Upper lobe of left lung (tissue), 6 donors: ENCODE measurements around the gene IFNL2. TPM values are rescaled to one million over a fixed set of nuclear protein-coding genes. Genes with fewer than 3 reads are reported as not detected.
A peak's percentile ranks its signal among the peaks of the same experiment; 100 is the strongest.

ENCODE experiments used
- ATAC-seq, 2 donors: fragments of 200-7000 bp; cut with Tn5 transposase; one replicate each; pipeline ENCODE4 v1.9.1; 2022; ENCODE audit warnings: mild to moderate bottlenecking in 2 of 2, moderate library complexity in 2 of 2; ENCODE audit not compliant: low FRiP score in 2 of 2
- DNase-seq, 2 donors: peaks; one replicate each; pipeline ENCODE4 v3.0.0-alpha.2; 2019 to 2020
- H3K27ac ChIP-seq, 4 donors: fragments of 200-600 bp; sonication (generic); one replicate each; pipeline ENCODE4 v1.5.1; 2016 to 2019
- H3K27me3 ChIP-seq, 4 donors: fragments of 200-600 bp; sonication (generic); one replicate each; pipeline ENCODE4 v1.5.1; 2017 to 2019
- H3K36me3 ChIP-seq, 4 donors: fragments of 200-600 bp; sonication (generic); one replicate each; pipeline ENCODE4 v1.5.1; 2016 to 2019
- H3K4me1 ChIP-seq, 4 donors: fragments of 200-600 bp; sonication (generic); one replicate each; pipeline ENCODE4 v1.5.1; 2018 to 2019
- H3K4me3 ChIP-seq, 4 donors: fragments of 200-600 bp; sonication (generic); one replicate each; pipeline ENCODE4 v1.5.1; 2017 to 2019; ENCODE audit warnings: mild to moderate bottlenecking in 2 of 4, moderate library complexity in 1 of 4
- H3K9me3 ChIP-seq, 4 donors: fragments of 200-600 bp; sonication (generic); one replicate each; pipeline ENCODE4 v1.5.1; 2018 to 2019
- EP300 ChIP-seq, 4 donors: sonication (generic); formaldehyde crosslinking; IDR thresholded peaks; one replicate each; pipeline ENCODE4 v1.5.1; 2017; ENCODE audit warnings: antibody characterized with exemption in 4 of 4, control low read depth in 2 of 4
- POLR2A ChIP-seq, 4 donors: fragments of 450-650 bp; IDR thresholded peaks; one replicate each; pipeline ENCODE4 v1.5.1; 2016 to 2017; ENCODE audit warnings: antibody characterized with exemption in 4 of 4, mild to moderate bottlenecking in 2 of 4
- POLR2AphosphoS5 ChIP-seq, 2 donors: sonication (generic); formaldehyde crosslinking; IDR thresholded peaks; one replicate each; pipeline ENCODE4 v1.5.1; 2017; ENCODE audit warnings: antibody characterized with exemption in 2 of 2
- WGBS, 2 donors: methylation state at CpG; one replicate each; pipeline ENCODE4 v1.1.5; 2017 to 2018; 5-methylcytosine and 5-hydroxymethylcytosine counted together
- total RNA-seq, 6 donors: library from RNA; depleted of rRNA in 4 of 6; stranded (reverse); fragments of >200 nt in 4 of 6; gene quantifications; one replicate each; pipeline versions ENCODE4 v1.1.0 to v1.2.1, GENCODE V29; 2016 to 2021
- TF ChIP-seq, protein P1 (sequence below), 6 experiments: fragments of 450-650 bp in 4 of 6; fragments of 200-600 bp in 2 of 6; sonication (generic) in 2 of 6; IDR thresholded peaks; one replicate each; pipeline ENCODE4 v1.5.1; 2016 to 2019; ENCODE audit warnings: antibody characterized with exemption in 6 of 6
- donor health status: DM: no; HTN: no; CAD: no; lungs with moderate emphysema.
- donor health status: DM: no; HTN: yes; CAD: no; lungs with severe emphysema.

The IFNL2 gene
- total RNA-seq, 6 donors from 2014 or later: not detected

DNA sequence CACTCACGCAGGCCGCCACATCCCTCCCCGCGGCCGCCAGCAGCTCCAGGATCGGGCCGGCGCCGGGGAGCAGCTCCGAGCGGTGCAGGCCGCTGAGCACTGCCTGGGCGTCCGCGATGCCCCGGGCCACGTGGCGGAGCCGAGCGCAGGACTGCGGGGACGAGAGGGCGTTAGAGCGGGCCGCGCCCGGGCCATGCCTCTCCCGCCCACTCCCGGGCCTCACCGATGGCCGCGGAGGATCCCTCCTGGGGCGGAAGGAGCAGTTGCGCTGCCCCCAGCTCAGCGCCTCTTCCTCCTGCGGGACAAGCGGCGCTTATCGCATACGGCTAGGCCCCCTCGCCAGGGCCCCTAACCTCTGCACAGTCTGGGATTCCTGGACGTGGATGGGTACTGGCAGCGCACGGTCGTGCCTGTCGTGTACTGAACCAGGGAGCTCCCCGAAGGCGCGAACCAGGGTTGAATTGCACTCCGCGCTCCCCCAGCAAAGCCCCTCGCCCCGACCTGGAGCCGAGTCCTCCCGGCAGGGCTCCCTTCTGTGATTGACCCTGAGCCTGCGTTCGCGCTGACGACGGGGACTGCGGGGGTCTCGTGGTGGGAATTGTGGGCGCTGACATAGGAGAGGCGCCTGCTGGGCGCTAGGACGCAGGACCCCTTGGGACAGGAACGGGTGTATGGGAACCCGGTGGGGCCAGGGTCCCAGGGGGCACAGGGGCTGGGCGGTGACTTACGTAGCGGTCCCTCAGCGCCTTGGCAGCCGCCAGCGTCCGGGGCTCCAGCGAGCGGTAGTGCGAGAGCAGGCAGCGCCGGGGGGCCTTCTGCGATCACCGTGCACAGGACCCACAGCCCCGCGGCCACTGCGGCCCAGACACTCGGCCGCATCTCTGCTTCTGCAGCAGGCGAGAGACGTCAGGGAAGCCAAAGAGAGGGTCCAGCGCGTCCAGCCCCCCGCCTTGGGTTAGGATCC, 20.2 kb upstream of the IFNL2 start:
- Histone ChIP-seq H3K4me1 (peaks cover 6 to 16% (median 10%) of the 10 kb centered on the region in 4 donors), H3K4me3 (peak overlapping the region in 3 of 4 donors; percentile 2 to 10 (median 5)), H3K27ac (no peak overlapping the region), H3K27me3 (peaks cover 0 to 20% (median 11%) of the 10 kb centered on the region in 4 donors), H3K36me3 (no peaks in the 10 kb centered on the region), H3K9me3 (no peaks in the 10 kb centered on the region)
- WGBS, 2 donors: 6 to 31% methylated on average over 25 to 64 of the region's 92 CpGs
- peak in 1 of 2 donors; percentile 66 for ATAC-seq
- DNase-seq: peak in 1 of 2 donors; percentile 87
- TF ChIP-seq, protein P1, sequence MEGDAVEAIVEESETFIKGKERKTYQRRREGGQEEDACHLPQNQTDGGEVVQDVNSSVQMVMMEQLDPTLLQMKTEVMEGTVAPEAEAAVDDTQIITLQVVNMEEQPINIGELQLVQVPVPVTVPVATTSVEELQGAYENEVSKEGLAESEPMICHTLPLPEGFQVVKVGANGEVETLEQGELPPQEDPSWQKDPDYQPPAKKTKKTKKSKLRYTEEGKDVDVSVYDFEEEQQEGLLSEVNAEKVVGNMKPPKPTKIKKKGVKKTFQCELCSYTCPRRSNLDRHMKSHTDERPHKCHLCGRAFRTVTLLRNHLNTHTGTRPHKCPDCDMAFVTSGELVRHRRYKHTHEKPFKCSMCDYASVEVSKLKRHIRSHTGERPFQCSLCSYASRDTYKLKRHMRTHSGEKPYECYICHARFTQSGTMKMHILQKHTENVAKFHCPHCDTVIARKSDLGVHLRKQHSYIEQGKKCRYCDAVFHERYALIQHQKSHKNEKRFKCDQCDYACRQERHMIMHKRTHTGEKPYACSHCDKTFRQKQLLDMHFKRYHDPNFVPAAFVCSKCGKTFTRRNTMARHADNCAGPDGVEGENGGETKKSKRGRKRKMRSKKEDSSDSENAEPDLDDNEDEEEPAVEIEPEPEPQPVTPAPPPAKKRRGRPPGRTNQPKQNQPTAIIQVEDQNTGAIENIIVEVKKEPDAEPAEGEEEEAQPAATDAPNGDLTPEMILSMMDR (IDR thresholded peaks at IDR 0.05): no peak
- no peak for TF ChIP-seq POLR2AphosphoS5 (IDR thresholded peaks at IDR 0.05)
- no peak for TF ChIP-seq POLR2A (IDR thresholded peaks at IDR 0.05)
- TF ChIP-seq EP300 (IDR thresholded peaks at IDR 0.05): no peak

DNA sequence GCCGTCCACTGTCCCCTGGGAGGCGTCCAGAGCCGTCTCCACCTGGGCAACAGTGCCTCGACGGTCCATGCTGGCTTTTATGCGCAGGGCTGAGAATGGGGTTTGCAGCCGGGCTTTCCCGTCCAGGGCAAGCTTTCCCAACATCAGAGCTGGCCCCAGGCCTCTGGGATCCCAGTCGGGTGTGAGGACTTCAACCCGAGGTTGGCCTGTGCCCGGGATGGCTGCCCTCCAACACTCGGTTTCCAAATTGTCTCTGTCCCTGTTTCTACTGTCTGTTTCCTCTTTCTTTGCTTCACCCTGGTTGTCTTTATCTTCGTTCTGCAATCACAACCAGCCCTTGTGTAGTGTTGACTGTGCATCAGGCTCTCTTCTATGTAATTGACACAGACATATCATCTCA, 19.4 kb upstream of the IFNL2 start, which contains the start of gene IFNL4:
IFNL4 (minus strand) TSS at position 51 of the 400 bp plus-strand sequence.
- Histone ChIP-seq H3K36me3 (no peaks in the 10 kb centered on the region), H3K27ac (no peak within 1 kb of the TSS), H3K4me3 (peak within 1 kb of the TSS in 3 of 4 donors; percentile 2 to 10 (median 5)), H3K9me3 (no peaks in the 10 kb centered on the region), H3K4me1 (peaks cover 6 to 16% (median 10%) of the 10 kb centered on the region in 4 donors), H3K27me3 (peaks cover 0 to 20% (median 11%) of the 10 kb centered on the region in 4 donors)
- ATAC-seq (no peak), DNase-seq (no peak)
- 65% methylated on average over 13 of the region's 13 CpGs for WGBS, 2 donors
- TF ChIP-seq, protein P1 (IDR thresholded peaks at IDR 0.05): no peak
- no peak for TF ChIP-seq POLR2AphosphoS5 (IDR thresholded peaks at IDR 0.05)
- TF ChIP-seq POLR2A (IDR thresholded peaks at IDR 0.05): no peak
- no peak for TF ChIP-seq EP300 (IDR thresholded peaks at IDR 0.05)

DNA sequence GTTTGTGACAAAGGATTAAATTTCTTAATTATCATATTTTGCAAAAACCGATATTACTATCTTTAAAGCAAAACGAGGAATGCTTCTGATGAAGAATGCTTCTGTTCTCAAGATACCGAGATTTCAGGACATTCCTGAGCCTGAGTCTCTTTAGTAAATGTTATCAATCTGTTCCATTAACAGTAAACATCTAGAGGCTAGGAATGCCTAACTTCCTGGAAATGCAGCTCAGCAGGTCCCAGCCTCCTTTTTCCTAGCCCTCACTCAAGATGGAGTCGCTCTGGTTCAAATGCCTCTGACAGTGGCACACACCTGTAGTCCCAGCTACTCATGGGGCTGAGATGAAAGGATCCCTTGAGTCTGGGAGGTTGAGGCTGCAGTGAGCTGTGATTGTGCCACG, 17.1 kb upstream of the IFNL2 start:
- WGBS, 2 donors: 76 to 80% methylated on average over 5 of the region's 5 CpGs
- Histone ChIP-seq H3K4me1 (peaks cover 6 to 16% (median 10%) of the 10 kb centered on the region in 4 donors), H3K27ac (no peak overlapping the region), H3K27me3 (peaks cover 0 to 20% (median 11%) of the 10 kb centered on the region in 4 donors), H3K36me3 (no peaks in the 10 kb centered on the region), H3K4me3 (no peak overlapping the region), H3K9me3 (no peaks in the 10 kb centered on the region)
- TF ChIP-seq POLR2AphosphoS5 (IDR thresholded peaks at IDR 0.05) (no peak), POLR2A (IDR thresholded peaks at IDR 0.05) (no peak), EP300 (IDR thresholded peaks at IDR 0.05) (no peak)
- TF ChIP-seq, protein P1 (IDR thresholded peaks at IDR 0.05): no peak
- no peak for ATAC-seq
- no peak for DNase-seq

DNA sequence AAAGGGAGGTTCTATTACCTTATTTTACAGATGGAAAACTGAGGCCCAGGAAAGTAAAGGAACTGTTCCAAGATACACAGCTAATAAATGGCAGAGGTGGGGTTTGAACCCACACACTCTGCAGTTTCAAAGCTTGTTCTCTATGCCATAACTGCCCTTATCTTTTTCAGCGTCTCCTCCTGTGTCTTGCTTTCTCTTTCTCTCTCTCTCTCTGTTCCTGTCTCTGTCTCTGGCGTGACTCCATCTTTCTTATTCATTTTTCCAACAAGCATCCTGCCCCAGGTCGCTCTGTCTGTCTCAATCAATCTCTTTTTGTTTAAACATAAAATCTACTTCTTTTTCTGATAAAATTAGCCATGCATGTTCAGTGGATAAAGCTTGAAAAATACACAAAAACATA, 16.4 kb upstream of the IFNL2 start:
- 52 to 61% methylated on average over 3 of the region's 3 CpGs for WGBS, 2 donors
- H3K27me3 ChIP-seq: peaks cover 0 to 20% (median 10%) of the 10 kb centered on the region in 4 donors
- ATAC-seq: no peak

More for the DNA sequence above, 16.4 kb upstream of the IFNL2 start:
- Histone ChIP-seq H3K4me3 (no peak overlapping the region), H3K9me3 (no peaks in the 10 kb centered on the region), H3K27ac (no peak overlapping the region), H3K36me3 (no peaks in the 10 kb centered on the region), H3K4me1 (peaks cover 6 to 16% (median 10%) of the 10 kb centered on the region in 4 donors)
- DNase-seq: no peak
- TF ChIP-seq EP300 (IDR thresholded peaks at IDR 0.05) (no peak), POLR2A (IDR thresholded peaks at IDR 0.05) (no peak), POLR2AphosphoS5 (IDR thresholded peaks at IDR 0.05) (no peak)
- TF ChIP-seq, protein P1 (IDR thresholded peaks at IDR 0.05): no peak
